HG03457 (cell line): ENCODE results near the gene TPRG1.

Source experiments
- ATAC-seq: cut with Tn5 transposase; IDR thresholded peaks from one replicate; pipeline ENCODE4 v1.9.1; 2021; ENCODE audit warnings: moderate number of reproducible peaks; ENCODE audit not compliant: unreplicated experiment

The TPRG1 gene

DNA sequence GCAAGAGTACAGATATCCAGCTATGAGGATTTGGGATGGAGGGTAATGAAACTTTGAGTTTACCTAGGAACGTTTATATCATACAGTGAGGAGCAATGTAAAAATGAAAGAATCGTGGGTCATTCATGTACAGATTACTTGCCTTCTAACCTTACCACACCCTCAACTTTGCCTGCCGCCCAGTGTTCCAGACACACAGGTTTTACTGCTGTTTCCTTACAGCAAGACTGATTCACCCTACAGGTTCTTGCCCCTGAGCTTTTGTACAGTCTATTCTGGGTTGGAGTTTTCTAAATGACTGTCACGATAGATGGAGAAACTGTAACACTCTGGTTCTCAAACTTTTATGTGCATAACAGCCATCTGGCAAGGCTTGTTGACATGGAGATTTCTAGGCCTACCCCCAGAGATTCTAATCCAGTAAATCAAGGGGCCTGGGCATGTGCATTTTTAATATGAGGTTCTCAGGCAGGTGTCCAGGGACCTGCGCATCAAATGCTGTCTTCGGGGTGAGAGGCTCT lies 6.6 kb upstream of the TPRG1 start:
- no peak for ATAC-seq

DNA sequence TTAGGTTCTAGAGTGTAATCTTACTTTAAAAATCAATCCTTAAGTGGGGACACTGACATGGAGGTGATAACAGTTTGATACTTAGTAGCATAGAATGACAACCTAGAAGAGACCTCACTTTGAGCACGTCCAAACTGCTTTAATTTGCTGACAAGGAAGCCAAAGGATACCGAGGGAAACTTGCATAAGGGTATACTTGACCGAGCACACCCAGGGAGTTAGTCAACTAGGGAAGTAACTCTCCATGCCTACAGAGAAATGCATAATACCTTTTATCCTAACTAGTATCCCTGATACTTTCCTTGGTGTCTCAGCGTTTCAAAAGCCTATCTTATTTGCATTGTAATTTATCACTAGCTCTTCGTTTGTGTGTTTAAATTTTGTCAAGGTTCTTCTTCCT lies 5.5 kb upstream of the TPRG1 start:
- no peak for ATAC-seq

DNA sequence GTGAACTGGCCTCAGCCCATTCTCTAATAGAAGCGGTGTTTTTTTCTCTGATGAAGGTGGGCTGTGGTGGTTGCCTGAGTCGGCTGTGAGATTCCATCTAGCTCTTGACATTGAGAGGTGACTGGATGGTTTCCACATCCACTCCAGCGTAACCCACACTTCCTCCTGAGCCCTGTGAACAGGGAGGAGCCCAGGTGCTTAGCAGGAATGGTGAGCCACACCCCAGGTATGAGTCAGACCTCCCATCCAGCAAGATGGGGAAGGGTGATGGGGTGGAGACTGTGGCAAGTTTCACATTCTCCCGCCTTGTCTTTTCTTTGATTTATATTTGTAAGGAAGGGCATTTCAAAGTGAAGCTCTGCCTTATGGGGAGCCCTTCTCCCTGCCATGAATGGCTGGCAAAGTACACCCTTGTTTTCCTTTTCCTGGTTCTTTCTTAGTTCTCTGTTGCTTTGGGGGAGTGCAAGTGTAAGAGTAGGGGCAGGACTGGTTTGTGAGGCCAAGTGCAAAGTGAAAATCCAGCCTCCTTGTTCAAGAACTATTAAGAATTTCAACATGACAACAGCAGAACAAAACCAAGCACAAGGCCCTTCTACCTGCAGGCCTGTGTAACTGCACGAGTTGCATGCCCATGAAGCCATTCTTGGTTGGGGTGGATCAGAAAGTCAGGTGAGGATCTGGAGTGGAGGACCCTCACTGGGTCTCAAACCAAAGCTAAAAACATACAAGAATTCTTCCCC lies 4.6 kb upstream of the TPRG1 start:
- ATAC-seq = no peak

DNA sequence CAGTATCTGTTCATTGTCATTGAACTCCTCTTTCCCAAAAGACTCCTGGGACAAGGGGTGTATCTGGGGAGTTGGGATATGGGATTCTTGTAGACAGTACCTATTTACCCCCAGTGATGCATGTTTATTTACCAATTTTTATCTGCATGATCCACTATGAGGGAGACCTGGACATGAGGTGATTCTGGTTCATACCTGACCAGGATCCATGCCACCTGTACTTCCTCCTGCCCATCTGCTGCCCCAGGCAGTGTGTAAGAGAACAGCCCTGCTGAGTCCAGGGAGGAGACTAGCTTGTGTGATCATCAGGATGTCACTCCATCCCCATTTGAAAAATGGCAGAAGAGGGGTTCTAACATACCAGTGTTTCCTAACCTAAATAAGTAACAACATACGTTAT lies 3.1 kb upstream of the TPRG1 start:
- no peak for ATAC-seq

DNA sequence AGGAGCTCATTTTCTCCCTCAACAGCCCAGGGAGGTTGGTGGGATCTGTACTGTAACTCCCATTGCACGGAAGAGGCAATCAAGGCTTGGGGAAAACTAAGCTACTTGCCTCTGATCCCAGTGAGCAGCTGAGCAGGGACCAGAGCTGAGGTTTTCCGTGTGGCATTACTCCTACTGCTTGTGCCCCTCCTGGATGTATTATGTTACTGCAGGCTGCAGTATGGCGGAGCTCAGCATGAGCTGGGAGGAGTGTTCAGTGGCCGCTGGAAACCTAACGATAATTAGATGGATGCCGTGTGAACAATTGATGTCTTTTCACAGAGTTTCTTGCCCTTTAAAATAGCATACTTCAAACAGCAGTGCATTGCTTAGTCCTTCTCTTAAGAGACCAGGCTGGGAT lies 2.0 kb upstream of the TPRG1 start:
- ATAC-seq = no peak

DNA sequence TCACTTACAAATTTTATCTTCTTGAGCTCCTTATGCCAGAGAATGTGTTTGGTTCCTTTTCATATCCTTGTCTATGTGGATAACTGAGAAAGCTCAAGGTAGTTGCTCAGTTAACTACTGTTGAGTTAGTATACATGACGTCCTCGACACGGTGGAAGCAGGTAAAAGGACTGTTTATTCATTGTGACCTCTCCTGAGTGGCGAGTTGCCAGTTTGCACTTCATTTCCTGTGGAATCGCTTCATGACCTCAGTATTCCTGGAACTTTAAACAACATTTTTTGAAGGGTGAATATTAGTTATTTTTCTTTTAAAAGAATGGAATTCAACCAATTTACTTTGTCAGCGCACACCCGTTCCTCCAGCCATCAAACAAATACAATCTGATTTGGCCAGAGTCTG lies 1.2 kb upstream of the TPRG1 start:
- ATAC-seq = no peak

DNA sequence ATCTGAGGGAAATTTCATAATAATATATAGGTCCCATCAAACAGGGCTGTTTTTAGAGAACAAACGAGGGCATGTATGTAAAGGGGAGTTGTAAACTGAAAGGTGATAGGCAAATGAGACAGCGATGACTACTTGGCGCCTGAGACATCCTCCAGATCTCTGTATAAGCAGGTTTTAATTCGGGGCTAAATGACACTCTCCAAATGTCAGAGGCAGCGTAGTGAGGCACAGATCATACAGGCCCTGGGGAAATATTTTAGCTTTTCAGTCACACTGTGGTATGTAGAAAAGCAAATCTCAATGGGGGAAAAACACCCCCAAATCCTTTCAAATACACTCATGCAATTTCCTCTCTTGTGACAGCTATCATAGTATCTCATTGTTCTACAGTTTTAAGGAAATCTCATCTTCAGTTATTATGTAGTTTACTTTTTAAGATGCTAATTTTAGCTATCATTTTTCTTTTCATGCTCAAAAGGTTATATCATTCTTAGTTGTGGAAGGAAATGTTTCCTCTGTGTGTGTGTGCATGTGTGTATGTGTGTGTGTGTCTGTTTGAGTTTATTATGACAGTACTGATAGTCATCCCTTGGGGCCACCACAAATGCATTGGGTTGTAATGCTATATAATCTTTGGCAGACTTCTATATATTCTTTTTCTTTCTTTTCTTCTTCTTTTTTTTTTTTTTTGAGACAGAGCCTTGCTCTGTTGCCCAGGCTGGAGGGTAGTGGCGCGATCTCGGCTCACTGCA lies 1.1 kb downstream of the TPRG1 start:
- no peak for ATAC-seq

DNA sequence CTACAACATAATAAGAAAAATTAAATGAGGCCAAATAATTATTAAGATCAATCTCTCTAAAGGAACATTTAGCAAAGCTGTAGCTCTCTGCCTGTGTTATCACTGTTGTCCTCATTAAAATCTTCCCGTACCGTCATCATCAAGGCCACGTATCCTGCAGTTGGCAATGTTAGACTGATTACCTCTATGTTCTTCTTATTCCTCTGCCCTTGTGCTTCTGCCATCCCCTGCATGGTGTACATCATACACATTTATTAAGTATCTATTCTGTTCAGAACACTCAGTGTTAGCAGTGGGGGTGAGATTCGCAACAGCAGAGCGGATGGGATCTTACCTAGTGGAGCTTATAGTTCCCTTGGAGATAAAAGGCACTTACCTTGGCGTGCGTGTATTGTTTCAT lies 12.8 kb downstream of the TPRG1 start:
- no peak for ATAC-seq

DNA sequence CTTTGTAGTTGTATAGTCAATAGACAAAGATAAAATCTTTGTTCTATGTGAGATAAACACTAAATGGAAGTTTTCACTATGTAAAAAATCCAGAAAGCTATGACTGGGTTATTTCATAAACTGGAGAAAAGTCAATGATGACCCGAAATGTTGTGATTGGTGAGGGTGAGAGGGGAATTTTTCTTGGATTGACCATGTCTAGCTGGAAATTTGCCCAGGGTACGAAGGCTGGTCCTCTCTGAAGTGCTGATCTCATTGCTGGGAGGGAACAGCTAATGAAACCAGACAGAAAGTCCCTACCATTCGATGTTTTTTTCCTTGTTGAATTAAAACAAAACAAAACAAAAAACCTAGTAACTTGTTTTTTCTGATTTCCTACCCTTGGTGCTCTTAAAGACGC lies 14.3 kb downstream of the TPRG1 start:
- ATAC-seq = no peak

DNA sequence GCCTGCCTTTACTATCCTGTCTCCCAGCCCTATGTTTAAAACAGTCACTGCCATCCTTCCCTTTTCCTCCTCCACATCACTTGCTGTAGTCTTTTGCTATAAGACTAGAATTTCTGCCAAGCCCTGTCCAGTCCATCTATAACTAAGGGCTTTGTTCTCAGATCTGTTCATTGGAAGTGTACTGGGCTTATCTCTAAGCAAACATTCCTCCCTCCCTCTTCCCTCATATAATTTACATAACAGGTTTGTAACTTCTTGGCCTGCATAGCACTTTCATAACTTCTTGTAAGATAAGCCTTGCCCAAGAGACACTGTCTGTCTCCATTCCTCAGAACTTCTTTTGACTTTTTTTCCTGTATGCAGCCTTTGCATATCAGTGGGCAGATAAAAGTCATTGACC lies 16.7 kb downstream of the TPRG1 start:
- ATAC-seq = no peak

DNA sequence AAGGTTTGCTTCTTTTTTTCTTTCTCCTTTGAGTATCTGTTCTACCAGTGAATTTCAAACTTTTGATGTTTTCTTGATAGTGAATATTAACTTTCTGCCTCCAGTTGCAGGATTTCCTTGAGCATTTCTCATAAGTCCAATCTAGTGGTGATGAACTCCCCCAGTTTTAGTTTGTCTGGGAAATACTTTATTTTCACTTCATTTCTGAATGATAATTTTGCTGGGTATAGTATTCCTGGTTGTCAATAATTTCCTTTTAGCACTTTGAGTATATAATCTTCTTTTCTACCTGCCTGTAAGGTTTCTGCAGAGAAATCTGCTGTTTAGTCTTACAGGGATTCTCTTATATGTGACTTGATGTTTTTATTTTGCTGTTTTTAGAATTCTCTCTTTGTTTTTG lies 21.0 kb downstream of the TPRG1 start:
- ATAC-seq = no peak

DNA sequence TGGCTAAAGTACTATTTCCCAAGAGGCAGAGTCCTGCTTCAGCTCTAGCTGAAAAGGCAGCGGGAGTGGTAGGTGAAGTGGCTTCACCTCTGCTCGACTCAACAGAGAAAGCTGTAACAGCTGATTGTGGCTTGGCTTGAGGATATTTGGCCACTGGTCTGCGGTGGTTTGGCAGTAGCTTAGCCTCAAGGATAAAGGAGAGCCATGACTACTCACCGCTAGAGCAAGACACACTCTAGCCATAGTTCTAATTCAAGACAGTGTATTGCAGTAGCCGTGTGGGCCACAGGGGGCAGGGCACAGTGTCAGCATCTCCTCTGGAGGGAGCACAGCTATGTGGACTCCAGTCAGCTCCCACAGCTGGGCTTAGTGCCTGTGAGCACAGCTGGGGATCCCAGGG lies 23.5 kb downstream of the TPRG1 start:
- ATAC-seq = no peak

DNA sequence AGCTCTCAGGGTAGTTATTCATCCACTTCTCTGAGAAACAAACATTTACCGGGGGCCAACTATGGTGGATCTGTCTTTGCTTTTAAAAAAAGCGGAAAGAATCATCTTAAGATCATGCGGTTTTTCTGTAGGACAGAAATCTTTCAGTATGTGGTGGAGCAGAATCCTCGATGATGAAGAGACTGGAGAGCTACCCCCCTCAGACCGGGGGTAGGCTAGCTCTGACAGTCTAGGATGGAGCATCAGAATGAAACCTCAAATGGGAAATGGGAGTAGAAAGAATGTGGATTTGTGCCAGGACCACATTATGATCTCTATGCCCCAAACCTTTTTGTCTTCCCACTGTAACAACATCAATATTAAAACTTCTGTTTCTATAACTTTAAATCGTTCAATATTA lies 30.3 kb downstream of the TPRG1 start:
- ATAC-seq = no peak

DNA sequence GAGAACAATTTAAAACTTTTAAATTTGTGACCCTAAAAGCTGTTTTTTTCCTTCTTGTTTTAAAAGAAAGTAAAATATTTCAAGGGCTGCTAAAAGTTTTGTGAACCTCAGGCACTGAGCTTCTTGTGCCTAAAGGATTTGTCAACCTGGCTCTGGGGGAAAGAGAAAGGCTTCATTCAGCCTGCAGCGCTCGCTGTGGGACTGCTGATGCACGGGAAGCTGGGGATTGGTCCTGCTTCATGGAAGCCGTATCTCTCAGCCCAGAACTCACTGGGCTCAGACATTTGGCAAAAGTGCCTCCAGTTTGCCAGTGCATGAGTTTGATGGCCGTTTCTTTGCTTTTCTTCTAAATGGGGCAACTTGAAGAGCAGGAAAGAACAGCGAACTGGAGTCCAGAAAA lies 30.8 kb downstream of the TPRG1 start:
- ATAC-seq = no peak

DNA sequence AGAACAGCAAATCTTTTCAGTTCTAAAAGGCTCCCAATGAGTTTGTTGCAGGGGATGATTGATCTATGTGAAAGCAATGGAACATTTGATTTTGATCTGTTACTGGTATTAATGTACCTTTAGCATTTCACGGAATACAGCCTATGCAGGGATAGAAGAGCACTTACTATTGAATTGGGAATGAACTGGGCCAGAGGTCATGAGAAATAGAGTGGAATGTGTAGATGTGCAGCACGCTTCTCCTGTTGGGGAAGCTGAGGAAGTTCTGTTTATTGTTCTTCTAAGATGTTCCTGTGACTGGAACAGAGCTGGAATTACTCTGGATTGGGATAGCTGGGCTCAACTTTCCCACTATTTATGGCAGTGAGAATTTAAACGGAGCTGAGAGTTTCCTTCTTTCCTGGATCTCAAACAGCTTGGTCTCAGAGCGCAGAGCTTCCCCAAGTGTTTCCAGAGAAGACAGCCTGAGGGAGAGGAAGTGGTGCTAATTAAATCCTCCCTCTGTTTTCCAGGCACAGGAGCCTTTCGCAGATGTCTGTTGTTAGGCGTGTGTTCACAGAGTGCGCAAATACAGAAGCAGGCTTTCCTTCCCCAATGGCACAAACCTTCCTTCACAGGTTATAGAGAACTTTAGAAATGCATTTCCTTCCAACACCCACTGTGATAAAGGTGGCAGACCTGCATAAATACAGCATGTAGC lies 32.5 kb downstream of the TPRG1 start:
- ATAC-seq = no peak

DNA sequence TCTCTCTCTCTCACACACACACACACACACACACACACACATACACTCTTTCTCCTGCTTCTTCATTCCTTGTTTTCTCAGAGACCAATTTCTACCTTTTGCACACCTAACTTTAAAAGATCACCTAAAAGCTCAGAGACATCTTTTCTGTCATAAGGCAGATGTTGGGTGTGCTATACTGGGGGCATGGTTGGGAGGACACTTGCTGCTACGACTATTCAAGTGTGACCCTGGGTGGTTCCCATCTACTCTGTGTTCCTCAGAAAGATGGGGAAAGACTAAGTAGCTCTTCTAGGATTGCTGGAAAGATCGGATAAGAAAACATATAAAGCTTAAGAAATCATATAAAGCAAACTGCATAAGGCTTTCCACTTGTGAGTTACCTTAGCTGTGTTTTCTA lies 33.2 kb downstream of the TPRG1 start:
- ATAC-seq = no peak

DNA sequence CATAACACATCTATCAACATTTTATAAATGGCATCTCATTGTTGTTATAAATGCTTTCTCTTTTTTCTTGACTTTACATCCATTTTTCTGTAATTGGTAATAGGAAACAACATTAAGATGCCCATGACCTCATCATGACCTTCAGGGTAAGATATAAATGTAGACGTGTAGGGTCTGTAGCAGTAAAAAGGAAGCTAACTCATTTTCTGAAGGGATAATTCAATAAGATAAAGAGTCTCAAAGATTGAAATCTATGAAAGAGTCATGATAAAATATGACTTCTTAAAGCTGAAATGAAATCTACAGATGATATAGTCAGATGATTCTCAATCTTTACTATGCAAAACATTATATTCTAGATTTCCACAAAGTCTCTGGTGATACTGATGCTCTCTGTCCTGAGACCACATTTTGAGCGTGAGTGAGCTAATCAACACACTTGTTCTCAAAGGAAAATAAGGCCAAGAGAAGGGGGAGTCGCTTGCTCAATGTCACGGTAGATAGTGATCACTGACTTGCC lies 38.5 kb downstream of the TPRG1 start:
- no peak for ATAC-seq

DNA sequence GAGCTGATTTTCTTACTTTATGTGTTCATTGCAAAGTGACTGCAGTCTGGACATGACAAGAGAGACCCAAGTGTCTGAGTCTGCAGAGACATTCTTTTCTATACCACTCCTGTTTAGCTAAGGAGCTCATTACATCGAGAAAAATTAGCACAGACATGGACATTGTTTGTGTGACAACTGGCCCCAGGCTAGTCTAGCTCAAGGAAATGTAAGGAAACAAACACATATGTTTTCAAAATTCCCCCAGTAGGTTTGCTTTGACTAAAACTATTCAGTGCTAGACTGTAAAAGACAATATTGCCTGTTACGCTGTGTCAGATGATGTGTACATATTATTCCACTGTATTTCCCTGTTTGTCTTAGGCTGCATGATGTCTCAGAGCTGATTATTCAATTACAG lies 40.9 kb downstream of the TPRG1 start:
- ATAC-seq = no peak

DNA sequence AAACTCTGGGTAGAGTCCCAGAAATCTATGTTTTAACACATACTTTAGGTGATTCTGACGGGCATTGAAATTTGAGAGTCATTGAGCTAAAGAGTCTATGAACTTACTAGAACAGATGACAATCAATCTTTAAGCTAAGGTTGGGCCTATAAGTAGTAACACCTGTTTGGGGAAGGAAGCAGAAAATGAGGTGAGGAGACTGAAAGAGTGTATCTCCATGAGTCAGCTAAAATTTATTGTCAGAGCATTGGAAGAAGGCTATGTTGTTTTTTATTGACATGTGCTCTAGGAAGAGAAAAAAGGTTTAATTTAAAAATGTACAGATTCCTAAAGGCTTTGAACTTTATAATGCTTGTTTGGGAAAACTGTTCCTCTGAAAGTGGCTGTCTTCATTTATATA lies 42.9 kb downstream of the TPRG1 start:
- ATAC-seq = no peak

DNA sequence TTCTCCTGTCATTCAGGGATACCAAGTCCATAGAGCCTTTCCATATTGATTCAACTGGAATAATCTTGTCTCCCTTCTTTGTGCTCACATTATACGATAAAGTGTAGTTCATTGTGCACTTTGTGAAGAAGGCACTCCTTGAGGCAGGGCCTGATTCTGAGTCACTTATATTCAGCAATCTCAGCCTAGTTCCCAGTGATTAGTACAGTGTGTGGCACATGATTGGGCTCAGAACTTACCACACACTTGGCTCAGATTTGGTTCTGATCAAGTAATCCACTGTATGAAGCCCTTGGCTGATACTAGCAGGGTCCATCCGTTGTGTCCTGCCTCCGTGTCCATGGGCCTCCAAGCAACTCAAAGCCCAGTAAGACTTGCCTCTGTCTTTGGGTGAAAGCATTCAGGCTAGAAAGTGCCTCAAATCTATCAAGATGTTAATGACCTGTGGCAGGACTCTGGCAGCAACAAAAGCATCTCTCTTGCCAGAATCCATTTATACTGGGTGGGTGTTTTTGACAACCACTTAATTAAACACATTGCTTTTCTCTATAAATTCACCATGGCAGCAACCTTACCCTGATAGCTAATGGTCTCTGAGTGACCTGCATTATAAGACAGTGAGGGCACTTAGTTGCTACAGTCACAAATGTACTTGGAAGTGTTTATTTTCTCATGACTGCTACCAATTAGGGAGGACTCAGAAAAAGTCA lies 51.3 kb downstream of the TPRG1 start:
- no peak for ATAC-seq

DNA sequence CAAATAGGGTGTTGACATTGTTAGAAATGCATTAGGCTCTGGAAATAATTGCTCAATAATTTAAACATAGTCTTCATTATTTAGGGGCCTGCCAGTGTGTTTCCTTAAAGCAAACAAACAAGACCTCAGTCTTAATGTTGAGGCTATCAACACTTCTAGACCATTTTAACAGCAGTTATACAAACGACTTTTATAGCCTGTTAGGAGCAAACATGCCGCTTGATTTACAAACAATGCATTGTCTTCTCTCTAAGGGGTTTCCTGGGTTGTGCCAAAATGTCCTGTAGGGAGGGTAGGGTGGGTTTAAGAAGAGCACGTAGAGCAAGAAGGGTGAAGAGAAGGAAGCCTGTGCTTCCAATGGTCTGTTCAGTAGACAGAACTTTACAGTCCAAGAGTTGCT lies 53.7 kb downstream of the TPRG1 start:
- ATAC-seq = no peak
